Right atrium auricular region (tissue), 2 donors: ENCODE measurements around the gene POMC. TPM values are rescaled to one million over a fixed set of nuclear protein-coding genes. Genes with fewer than 3 reads are reported as not detected.

Experiments used
- DNase-seq: peaks from one replicate; pipeline ENCODE4 v3.0.0-alpha.2; 2019; ENCODE audit warnings: low spot score
- H3K27ac ChIP-seq, 2 donors: fragments of 200-600 bp; sonication (generic); 1 replicate in 1 of 2; 2 replicates in 1 of 2; pipeline ENCODE4 v1.5.1; 2016 to 2019
- H3K27me3 ChIP-seq, 2 donors: fragments of 200-600 bp; sonication (generic); one replicate each; pipeline versions ENCODE4 v1.5.1 to v1.6.0; 2017 to 2019
- H3K36me3 ChIP-seq: fragments of 200-600 bp; sonication (generic); one replicate; pipeline ENCODE4 v1.5.1; 2016
- H3K4me1 ChIP-seq, 2 donors: fragments of 200-600 bp; sonication (generic); one replicate each; pipeline versions ENCODE4 v1.5.1 to v1.6.0; 2017 to 2019
- H3K4me3 ChIP-seq, 2 donors: fragments of 200-600 bp; sonication (generic); 1 replicate in 1 of 2; 2 replicates in 1 of 2; pipeline ENCODE4 v1.5.1; 2017 to 2019; ENCODE audit warnings: mild to moderate bottlenecking in 1 of 2, moderate library complexity in 1 of 2
- H3K9me3 ChIP-seq, 2 donors: fragments of 200-600 bp; sonication (generic); one replicate each; pipeline ENCODE4 v1.5.1; 2019
- CTCF ChIP-seq, 2 donors: fragments of 200-600 bp; sonication (generic); IDR thresholded peaks; one replicate each; pipeline ENCODE4 v1.5.1; 2019; ENCODE audit warnings: antibody characterized with exemption in 2 of 2
- total RNA-seq, 2 donors: library from RNA; depleted of rRNA; stranded (reverse); fragments of >200 nt; gene quantifications; one replicate each; pipeline ENCODE4 v1.1.0, GENCODE V29; 2016

POMC gene
- total RNA-seq, 2 donors from 2014 or later: 9.0 to 12.6 TPM

- no peaks in the 10 kb centered on the region for H3K4me1 ChIP-seq
- H3K9me3 ChIP-seq: no peaks in the 10 kb centered on the region
- no peak for DNase-seq
- no peaks in the 10 kb centered on the region for H3K36me3 ChIP-seq
- no peak for TF ChIP-seq CTCF (IDR thresholded peaks at IDR 0.05)
- no peak overlapping the region for H3K4me3 ChIP-seq
- no peak overlapping the region for H3K27ac ChIP-seq
- H3K27me3 ChIP-seq: no peaks in the 10 kb centered on the region
Observed at GRCh38 chr2:25198209-25198525, 29.8 kb upstream of the POMC start.

DNA sequence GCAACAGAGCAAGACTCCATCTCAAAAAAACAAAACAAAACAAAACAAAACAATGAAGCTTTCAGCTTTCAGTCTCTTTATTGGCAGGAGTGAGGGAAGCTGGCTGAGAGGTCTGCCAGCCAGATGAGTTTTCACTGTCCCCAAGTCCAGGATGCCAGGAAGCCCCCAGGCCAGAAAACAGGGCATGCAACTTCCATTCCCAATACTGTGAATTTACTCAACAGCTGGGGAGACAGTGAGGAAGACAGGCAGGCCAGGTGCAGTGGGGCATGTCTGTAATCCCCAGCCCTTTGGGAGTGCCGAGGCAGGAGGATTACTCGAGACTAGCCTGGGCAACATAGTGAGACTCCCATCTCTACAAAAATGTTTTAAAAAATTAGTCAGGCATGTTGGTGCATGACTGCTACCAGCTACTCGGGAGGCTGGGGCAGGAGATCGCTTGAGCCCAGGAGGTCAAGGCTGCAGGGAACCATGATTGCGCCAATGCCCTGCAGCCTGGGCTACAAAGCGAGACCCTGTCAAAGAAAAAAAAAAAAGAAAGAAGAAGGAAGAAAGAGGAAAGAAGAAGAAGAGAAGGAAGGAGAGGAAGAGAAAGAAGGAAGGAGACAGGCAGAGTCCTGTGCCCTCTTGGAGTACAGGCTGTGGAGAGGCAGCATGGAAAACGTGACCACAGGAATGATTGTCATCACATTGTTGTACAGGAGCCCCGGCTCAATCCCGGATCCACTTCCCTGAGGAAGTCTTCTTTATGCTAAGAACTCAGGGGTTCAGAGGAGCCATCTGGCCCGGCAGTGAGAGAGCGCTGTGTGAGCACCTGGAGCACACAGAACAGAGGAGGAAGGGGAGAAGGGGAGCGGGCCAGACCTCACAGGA lies 29.2 kb upstream of the POMC start:
- H3K4me3 ChIP-seq: no peak overlapping the region
- no peak for TF ChIP-seq CTCF (IDR thresholded peaks at IDR 0.05)
- DNase-seq: no peak
- no peak overlapping the region for H3K27ac ChIP-seq
- no peaks in the 10 kb centered on the region for H3K4me1 ChIP-seq
- no peaks in the 10 kb centered on the region for H3K36me3 ChIP-seq
- no peaks in the 10 kb centered on the region for H3K27me3 ChIP-seq
- H3K9me3 ChIP-seq: no peaks in the 10 kb centered on the region

- no peaks in the 10 kb centered on the region for H3K27me3 ChIP-seq
- H3K9me3 ChIP-seq: no peaks in the 10 kb centered on the region
- no peak overlapping the region for H3K4me3 ChIP-seq
- H3K36me3 ChIP-seq: no peaks in the 10 kb centered on the region
- H3K4me1 ChIP-seq: no peaks in the 10 kb centered on the region
- no peak for DNase-seq
- TF ChIP-seq CTCF (IDR thresholded peaks at IDR 0.05): no peak
- no peak overlapping the region for H3K27ac ChIP-seq
Observed at GRCh38 chr2:25194576-25195122, 26.3 kb upstream of the POMC start.

GRCh38 chr2:25190536-25190935 lies 22.2 kb upstream of the POMC start:
- no peak for TF ChIP-seq CTCF (IDR thresholded peaks at IDR 0.05)
- Histone ChIP-seq H3K9me3 (no peaks in the 10 kb centered on the region), H3K4me3 (no peak overlapping the region), H3K36me3 (no peaks in the 10 kb centered on the region), H3K4me1 (no peaks in the 10 kb centered on the region), H3K27me3 (no peaks in the 10 kb centered on the region), H3K27ac (no peak overlapping the region)
- DNase-seq: no peak

DNA sequence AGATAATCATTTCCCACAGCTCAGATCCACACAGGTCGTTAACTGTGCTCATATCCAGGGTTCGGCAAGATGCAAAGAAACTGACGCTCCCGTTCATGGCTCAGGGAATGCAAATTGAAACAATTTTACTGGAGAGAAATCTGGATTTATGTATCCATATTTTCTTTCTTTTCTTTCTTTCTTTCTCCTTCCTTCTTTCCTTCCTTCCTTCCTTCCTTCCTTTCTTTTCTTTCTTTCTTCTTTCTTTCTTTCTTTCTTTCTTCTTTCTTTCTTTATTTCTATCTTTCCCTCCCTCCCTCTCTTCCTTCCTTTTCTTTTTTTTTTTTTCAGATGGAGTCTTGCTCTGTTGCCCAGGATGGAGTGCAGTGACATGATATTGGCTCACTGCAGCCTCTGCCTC lies 20.0 kb upstream of the POMC start:
- Histone ChIP-seq H3K36me3 (no peaks in the 10 kb centered on the region), H3K27ac (no peak overlapping the region), H3K4me3 (no peak overlapping the region), H3K4me1 (no peaks in the 10 kb centered on the region), H3K9me3 (no peaks in the 10 kb centered on the region), H3K27me3 (no peaks in the 10 kb centered on the region)
- no peak for DNase-seq
- no peak for TF ChIP-seq CTCF (IDR thresholded peaks at IDR 0.05)
